Spinal cord (tissue), 10 donors: ENCODE measurements around the gene MRPL53. TPM values are rescaled to one million over a fixed set of nuclear protein-coding genes. Genes with fewer than 3 reads are reported as not detected.
"Not testable (repeated sequence)": the region's sequence is repeated elsewhere in the genome, so short reads cannot be mapped to it uniquely, and the experiment has no call there.

Experiments used
- DNase-seq, 6 donors: peaks; one replicate each; pipeline versions ENCODE4 v3.0.0 to v3.0.0-alpha.2; 2013 to 2015; ENCODE audit warnings: low spot score in 6 of 6, low read depth in 4 of 6
- H3K27ac ChIP-seq: one replicate; pipeline ENCODE4 v1.5.1; 2013; ENCODE audit warnings: low read depth, low read length, control low read depth
- H3K27me3 ChIP-seq: one replicate; pipeline ENCODE4 v1.6.1; 2013; ENCODE audit warnings: low read length; ENCODE audit not compliant: control insufficient read depth, insufficient read depth
- H3K36me3 ChIP-seq: one replicate; pipeline ENCODE4 v1.6.1; 2013; ENCODE audit warnings: low read length; ENCODE audit not compliant: control insufficient read depth, insufficient read depth
- H3K4me1 ChIP-seq: one replicate; pipeline ENCODE4 v1.6.1; 2013; ENCODE audit warnings: low read length; ENCODE audit not compliant: control insufficient read depth, insufficient read depth
- H3K4me3 ChIP-seq: one replicate; pipeline ENCODE4 v1.5.1; 2013; ENCODE audit warnings: low read depth, low read length, control low read depth
- H3K9me3 ChIP-seq: one replicate; pipeline ENCODE4 v1.6.1; 2013; ENCODE audit warnings: low read length; ENCODE audit not compliant: control insufficient read depth, insufficient read depth
- WGBS: methylation state at CpG from one replicate; pipeline ENCODE4 v1.1.5; 2013; ENCODE audit warnings: missing lambda C conversion rate; ENCODE audit not compliant: insufficient coverage; 5-methylcytosine and 5-hydroxymethylcytosine counted together
- polyA plus RNA-seq, 2 donors: library from polyadenylated mRNA; unstranded; fragments of 120-200 nt; gene quantifications; one replicate each; pipeline ENCODE4 v1.2.1, GENCODE V29; 2013; ENCODE audit not compliant: insufficient read length in 2 of 2
- total RNA-seq, 2 donors: library from RNA; depleted of rRNA in 1 of 2; stranded (reverse); fragments of 120-200 nt in 1 of 2; fragments of >200 nt in 1 of 2; gene quantifications; one replicate each; pipeline versions ENCODE4 v1.2.3 to v1.2.4, GENCODE V29; 2013 to 2014
- donor health status: healthy.

Gene MRPL53
- total and polyA plus RNA-seq, 4 donors = 12.7 to 80.6 (median 54.5) TPM

DNA sequence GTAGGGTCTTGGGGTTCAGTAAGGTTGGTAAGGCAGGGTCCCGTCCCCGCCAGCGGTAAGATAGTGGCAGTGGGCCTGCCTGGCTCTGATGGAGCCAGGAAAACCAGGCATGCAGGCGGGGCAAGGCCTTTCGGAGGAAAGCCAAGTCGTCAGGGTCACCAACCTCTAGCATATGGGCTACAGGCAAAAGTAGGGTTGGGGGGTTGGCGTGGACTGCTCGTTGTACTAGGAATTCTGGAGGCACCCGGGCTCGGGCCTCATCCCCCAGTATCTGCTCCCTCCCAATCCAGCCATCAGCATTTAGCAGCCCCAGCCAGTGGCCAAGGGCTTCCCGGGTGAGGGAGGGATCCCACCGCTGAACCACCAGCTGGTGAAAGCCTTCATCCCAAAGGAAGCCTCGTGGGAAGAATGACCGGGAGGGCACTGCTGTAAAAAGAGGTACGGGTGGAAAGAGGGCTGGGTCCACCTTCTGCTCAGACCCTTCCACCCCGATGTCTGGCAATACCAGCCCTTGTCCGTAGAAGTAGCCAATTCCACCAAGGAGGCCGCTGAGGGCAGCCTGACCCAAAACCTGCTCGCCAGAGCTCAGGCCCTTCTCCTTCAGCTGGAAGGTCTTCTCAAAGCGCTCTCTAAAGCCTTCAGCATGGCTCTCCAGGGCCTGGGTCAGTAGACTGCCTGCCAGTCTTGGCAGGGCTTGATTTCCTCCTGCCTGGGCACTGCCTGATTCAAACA is 10.3 kb downstream of the MRPL53 start:
- no peak overlapping the region for H3K4me3 ChIP-seq
- H3K27me3 ChIP-seq = no peaks in the 10 kb centered on the region
- H3K36me3 ChIP-seq = peaks cover 25% of the 10 kb centered on the region
- H3K9me3 ChIP-seq = no peaks in the 10 kb centered on the region
- no peak overlapping the region for H3K27ac ChIP-seq
- peaks cover 27% of the 10 kb centered on the region for H3K4me1 ChIP-seq
- no peak for DNase-seq
- 96% methylated on average over 9 of the region's 20 CpGs for whole genome bisulfite sequencing

DNA sequence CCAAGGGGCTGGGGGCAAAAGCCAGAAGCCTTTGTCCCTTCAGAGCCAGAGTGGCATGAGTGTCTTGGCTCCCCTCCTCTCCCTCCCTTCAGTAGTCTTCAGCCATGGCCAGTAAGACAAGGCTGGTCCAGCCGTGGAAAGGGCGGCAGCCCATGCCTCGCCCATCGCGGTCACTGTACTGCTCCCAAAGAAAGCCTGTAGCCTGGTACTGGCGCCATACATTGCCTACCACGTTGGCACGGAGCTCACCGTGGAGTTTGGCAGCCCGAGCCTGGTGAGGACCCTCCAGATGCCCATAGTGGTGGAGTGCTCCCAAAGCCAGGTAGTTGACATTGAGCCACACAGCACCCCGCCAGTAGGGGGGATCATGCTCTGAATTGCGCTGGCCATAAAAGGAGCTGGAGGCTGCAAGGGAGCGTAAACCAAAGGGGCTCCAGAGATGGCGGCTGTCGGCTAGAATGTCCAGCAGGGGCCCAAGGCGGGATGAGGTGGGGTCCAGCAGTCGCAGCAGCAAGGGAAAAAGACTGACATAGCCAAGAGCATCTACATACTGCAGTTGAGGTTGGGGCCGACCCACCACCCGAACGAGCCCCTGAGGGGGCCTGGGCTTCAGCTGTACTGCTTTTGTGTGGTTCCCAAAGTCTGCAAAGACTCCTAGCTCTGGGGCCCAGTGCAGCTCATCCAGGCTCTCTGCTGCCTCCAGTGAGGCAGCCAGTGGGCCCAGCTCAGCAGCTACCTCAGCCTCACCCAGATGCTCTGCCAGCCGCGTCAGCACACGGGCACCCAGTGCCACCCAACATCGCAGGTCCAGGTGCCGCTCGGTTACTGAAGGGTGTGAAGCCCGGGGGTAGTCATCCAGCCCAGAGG is 11.1 kb downstream of the MRPL53 start:
- Histone ChIP-seq H3K36me3 (peaks cover 25% of the 10 kb centered on the region), H3K9me3 (no peaks in the 10 kb centered on the region), H3K27ac (no peak overlapping the region), H3K27me3 (no peaks in the 10 kb centered on the region), H3K4me3 (no peak overlapping the region), H3K4me1 (peaks cover 31% of the 10 kb centered on the region)
- DNase-seq = no peak
- WGBS = 93% methylated on average over 27 of the region's 27 CpGs

DNA sequence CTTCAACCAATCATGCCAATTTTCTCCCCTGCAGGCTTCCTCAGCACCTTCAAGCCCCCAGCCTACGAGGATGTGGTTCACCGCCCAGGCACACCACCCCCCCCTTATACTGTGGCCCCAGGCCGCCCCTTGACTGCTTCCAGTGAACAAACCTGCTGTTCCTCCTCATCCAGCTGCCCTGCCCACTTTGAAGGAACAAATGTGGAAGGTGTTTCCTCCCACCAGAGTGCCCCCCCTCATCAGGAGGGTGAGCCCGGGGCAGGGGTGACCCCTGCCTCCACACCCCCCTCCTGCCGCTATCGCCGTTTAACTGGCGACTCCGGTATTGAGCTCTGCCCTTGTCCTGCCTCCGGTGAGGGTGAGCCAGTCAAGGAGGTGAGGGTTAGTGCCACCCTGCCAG is 12.3 kb downstream of the MRPL53 start:
- peaks cover 40% of the 10 kb centered on the region for H3K4me1 ChIP-seq
- not testable (repeated sequence) for H3K27me3 ChIP-seq, DNase-seq, H3K4me3 ChIP-seq, H3K9me3 ChIP-seq, H3K27ac ChIP-seq
- peaks cover 25% of the 10 kb centered on the region for H3K36me3 ChIP-seq
- 92% methylated on average over 4 of the region's 10 CpGs for WGBS

DNA sequence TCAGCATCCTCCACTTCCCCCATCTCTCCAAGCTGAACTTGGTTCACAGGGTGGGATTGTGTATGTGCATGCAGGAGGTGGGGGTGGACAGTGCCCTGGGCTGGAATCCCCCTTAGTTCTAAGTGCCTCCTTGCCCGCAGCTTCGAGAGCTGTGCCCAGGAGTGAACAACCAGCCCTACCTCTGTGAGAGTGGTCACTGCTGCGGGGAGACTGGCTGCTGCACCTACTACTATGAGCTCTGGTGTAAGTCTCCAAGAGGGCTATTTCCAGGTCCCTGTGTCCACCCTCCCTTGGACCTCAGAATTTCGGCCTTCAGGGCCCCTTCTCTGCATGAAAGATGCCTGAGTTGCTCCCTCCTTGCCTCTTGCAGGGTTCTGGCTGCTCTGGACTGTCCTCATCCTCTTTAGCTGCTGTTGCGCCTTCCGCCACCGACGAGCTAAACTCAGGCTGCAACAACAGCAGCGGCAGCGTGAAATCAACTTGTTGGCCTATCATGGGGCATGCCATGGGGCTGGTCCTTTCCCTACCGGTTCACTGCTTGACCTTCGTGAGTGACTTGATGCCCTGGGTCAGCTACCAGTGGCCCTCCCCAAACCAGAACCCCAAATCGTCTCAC is 12.9 kb downstream of the MRPL53 start:
- peaks cover 25% of the 10 kb centered on the region for H3K36me3 ChIP-seq
- H3K9me3 ChIP-seq, H3K4me3 ChIP-seq, H3K27me3 ChIP-seq, H3K27ac ChIP-seq, DNase-seq: not testable (repeated sequence)
- peaks cover 41% of the 10 kb centered on the region for H3K4me1 ChIP-seq
- 81% methylated on average over 13 of the region's 13 CpGs for WGBS

DNA sequence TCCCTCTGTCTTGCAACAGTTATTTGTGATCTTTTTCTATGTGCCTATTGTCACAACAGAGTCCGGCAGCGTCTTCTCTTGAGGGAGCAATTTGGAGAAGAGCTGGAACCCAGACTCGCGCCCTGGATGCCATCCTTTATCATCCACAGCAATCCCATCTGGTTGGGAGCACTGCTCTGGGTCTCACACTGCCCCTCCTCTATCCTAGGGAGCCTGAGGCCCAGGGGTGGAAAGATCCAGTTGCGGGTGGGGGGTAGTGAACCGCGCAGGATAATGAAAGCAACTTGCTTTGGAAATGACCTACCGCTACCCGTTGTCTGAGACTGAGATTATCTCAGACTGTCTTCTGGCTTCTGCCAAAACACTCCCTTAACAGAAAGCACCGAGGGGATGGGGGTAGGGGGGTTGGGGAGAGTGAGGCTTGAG is 13.5 kb downstream of the MRPL53 start:
- H3K27ac ChIP-seq = peak overlapping the region; percentile 86
- peaks cover 25% of the 10 kb centered on the region for H3K36me3 ChIP-seq
- H3K4me3 ChIP-seq = peak overlapping the region; percentile 88
- no peaks in the 10 kb centered on the region for H3K27me3 ChIP-seq
- H3K4me1 ChIP-seq = peaks cover 35% of the 10 kb centered on the region
- 0% methylated on average over 4 of the region's 10 CpGs for WGBS
- peak in 1 of 6 donors; percentile 30 for DNase-seq
- no peaks in the 10 kb centered on the region for H3K9me3 ChIP-seq

DNA sequence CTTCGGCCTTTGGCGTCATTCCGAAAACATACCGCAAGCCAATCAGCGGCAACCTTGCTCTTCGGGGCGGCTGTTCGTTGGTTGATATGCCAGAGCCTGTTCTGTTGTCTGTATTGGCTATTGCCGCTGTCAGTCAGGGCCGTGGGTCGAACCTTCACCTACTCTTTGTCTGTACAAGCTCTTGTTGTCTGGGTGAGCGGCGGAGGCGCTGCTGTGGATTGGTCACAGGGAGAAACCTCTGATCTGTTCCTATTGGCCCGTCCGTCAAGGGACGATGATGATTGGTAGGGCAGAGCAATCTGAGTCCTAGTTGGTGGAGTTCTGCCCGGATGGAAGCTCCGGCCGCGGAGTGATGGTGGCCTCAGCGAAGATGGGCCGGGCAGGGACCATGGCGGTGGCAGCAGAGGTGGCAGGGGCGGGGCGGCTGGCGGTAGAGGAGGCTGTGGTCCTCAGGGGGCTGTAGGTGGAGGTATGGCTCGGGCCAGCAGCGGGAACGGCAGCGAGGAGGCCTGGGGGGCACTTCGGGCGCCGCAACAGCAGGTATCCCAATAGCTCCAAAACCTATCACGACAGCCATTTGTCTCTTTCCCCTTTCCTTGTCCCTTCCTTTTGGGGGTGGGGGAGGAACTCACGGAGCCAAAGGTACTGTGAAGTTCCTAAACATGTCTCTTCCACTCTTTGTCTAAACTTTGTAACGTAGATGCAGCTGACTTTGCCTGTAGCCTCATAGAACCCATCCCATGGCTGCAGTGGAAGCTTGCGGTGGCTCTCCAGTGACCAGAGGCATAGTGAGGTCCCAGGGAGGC is 14.1 kb downstream of the MRPL53 start, which contains the start of gene WBP1:
Gene WBP1 (plus strand): TSS at position 307 of the 806 bp plus-strand sequence. CDS start 165 bp downstream, at position 472.
- no peaks in the 10 kb centered on the region for H3K9me3 ChIP-seq
- 0% methylated on average over 24 of the region's 38 CpGs for WGBS
- H3K36me3 ChIP-seq = peaks cover 25% of the 10 kb centered on the region
- no peaks in the 10 kb centered on the region for H3K27me3 ChIP-seq
- peak within 1 kb of the TSS; percentile 99 for H3K27ac ChIP-seq
- peak within 1 kb of the TSS; percentile 88 for H3K4me3 ChIP-seq
- peak; percentile 99 to 100 (median 100) for DNase-seq
- peaks cover 33% of the 10 kb centered on the region for H3K4me1 ChIP-seq

DNA sequence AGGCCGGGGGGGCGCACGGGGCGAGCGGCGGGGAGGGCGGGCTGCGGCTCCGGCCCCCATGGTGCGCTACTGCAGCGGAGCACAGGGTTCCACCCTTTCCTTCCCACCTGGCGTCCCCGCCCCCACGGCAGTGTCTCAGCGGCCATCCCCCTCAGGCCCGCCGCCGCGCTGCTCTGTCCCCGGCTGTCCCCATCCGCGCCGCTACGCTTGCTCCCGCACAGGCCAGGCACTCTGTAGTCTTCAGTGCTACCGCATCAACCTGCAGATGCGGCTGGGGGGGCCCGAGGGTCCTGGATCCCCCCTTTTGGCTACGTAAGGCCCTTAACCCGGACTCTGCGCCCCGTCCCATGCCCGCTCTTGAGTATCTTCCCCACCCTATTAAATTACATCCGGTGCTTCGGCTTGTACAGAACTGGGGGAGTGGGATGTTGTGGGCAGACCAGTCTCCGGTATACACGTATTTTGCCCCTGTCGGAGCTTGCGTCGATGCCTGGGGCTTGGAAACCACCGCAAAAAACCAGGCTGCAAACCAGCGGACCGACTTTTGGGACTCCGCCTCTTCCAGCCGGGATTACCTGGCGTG is 14.8 kb downstream of the MRPL53 start:
- Histone ChIP-seq H3K4me3 (peak overlapping the region; percentile 88), H3K9me3 (no peaks in the 10 kb centered on the region), H3K4me1 (peaks cover 33% of the 10 kb centered on the region), H3K27ac (peak overlapping the region; percentile 99), H3K27me3 (no peaks in the 10 kb centered on the region), H3K36me3 (peaks cover 21% of the 10 kb centered on the region)
- WGBS = under 1% methylated on average over 39 of the region's 46 CpGs
- no peak for DNase-seq

DNA sequence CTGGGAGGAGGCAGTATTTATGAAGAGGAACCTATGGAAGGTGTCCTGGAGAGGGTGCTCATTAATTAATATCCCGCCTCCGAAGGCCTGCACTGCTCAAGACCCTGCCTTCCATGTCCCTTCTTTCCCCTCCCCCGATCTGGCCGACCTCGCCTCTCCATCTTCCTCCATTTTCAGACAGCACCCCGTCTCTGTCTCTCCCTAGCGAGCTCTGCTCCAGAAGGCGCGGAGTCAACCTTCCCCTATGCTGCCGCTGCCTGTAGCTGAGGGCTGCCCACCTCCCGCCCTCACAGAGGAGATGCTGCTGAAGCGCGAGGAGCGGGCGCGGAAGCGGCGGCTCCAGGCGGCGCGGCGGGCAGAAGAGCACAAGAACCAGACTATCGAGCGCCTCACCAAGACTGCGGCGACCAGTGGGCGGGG is 15.3 kb downstream of the MRPL53 start:
- under 1% methylated on average over 27 of the region's 27 CpGs for WGBS
- no peak for DNase-seq
- Histone ChIP-seq H3K4me3 (peak overlapping the region; percentile 88), H3K4me1 (peaks cover 33% of the 10 kb centered on the region), H3K27me3 (no peaks in the 10 kb centered on the region), H3K36me3 (peaks cover 16% of the 10 kb centered on the region), H3K9me3 (no peaks in the 10 kb centered on the region), H3K27ac (peak overlapping the region; percentile 99)
